GM19328 (cell line): Measurements from ENCODE around the gene MME.

Experiments used
- ATAC-seq: cut with Tn5 transposase; IDR thresholded peaks from one replicate; pipeline ENCODE4 v1.9.1; 2021; ENCODE audit warnings: mild to moderate bottlenecking, moderate library complexity; ENCODE audit not compliant: unreplicated experiment

MME gene

DNA sequence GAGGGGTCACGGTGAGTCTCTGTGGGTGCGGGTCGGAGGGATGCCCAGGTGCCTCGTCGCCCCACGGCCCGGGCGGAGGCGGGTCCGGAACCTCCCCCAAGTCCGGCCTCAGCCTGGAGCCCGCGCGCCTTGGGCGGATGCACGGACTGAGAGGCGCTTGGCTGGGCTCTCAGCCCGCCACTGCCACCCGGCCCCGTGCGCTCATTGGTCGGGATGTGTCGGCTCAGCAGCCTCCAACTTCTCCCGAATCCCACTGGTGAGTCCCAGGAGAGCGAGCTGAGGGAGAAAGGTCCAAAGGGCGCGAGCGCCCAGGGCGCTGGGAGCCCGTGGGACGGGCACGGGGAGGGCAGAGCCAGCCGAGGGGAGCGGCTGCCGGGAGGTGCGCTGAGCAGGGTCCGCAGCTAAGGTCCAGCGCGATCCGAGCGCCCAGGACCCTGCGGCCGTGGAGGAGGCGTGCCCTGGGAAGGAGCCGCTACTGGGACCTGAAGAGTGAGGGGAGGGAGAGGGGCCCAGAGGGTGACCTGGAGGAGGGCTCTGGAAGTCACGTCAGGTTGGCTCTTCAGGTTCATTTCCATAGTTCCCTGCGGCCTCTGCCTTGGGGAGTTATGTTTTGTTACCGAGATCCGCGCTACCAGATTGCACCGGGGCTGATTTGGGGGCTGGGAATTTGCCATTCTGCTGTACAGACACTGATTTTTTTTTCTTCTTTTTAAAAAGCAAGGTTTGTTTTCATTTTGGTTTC is at the start of gene MME:
Gene MME, plus strand, starts transcription at position 574 of the 742 bp plus-strand sequence. CDS start 3,849 bp downstream, outside the sequence.
- ATAC-seq: no peak

DNA sequence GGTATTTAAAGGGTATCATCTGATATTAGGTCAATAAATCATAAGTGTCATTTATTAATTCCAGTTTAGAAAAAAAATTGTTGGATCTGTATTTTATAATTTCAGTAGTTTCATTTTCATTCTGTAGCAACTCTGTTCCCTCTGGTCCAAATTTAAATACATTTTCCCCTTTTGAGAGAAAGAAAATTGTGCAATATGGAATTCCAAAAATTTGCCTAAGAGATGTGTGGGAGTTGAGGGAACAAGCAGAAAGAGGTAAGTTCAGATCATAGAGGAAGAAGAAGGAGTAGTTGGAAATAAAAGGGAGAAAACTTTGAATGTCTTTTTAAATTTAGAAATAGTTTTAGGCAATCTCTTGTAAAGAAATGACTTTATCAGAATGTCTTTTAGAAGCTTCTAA is 48.9 kb upstream of the MME start:
- ATAC-seq: no peak

DNA sequence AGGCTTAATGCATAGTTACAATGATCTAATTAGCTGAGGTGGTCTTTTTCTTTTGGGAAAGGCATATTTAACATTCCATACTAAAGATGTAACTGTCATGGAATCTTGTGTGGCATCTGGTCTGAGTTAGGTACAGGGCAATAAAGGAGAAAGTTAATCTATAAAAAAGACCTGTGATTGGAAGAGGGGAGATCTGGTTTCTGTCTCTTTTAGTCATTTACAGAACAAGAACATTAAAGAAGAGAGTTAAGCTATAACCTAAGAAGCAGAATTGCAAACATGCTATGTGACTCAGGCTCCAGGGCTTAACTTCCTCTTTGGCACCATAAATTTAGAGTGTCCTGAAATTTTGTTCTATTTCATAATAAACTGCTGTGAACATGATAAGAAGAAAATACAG is 47.2 kb upstream of the MME start:
- ATAC-seq: no peak

DNA sequence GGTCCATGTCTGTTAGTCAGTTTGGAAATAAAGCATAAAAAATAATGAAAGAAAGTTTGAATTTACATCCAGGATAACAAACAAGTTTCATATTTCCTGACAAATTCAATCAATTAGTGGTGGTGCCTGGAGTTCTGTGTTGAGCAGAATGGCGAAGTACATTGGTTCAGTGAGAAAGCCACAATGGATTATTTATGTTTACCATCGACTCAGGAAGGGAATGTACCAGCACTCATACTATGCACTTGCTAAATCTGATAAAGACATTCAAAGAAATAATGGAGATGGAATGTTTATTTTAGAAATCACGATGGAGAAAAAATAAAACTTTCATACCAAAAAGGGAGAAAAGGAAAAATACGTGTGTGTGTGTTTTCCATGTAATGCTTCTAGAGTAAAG is 45.3 kb upstream of the MME start:
- no peak for ATAC-seq

DNA sequence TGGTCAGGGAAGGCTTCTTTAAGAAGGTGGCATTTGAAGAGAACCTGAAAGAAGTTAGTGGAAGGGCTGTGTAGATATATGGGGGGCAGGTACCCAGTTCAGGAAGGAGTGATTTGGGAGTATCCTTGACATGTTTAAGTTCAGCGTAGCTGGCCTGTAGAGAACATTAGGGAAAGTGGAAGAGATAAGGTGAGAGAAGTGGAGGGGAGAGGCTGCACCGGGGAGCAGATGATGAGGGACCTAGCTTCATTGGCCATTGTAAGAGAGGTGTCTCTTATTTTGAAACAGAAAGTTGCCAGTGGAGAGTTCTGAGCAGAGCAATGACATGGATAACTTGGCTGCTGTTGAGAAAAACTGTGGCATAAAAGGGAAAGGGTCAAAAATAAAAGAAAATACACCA is 44.6 kb upstream of the MME start:
- no peak for ATAC-seq

DNA sequence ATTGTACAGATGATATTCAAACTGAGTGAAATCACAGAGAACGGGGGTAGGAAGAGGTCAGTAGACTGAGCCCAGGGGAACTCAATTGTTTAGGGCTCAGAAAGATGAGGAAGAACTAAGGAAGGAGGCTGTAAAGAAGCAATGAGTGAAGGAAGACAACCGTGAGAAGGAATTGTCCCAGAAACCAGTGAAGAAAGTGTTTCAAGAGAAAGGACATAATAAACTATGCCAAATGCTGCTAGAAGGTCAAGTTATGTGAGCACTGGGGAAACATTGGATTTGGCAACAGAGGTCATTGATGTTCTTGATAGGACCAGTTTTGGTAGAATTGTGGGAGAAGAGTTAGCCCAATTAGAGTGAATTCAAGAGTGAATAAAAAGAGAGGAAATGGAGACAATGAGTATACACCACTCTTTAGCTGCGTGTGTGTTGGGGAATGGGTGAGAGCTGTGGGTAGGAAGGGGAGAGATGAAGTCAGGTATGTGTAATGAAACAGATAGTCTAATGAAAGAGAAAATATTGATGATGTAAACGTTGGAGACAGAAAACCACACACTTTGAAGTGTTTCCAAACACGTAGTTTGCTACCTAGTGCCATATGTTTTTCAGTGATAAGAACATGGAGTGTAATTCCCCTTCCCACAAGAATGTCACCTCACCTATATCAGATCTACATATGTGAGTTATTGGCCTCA is 42.5 kb upstream of the MME start:
- ATAC-seq: no peak

DNA sequence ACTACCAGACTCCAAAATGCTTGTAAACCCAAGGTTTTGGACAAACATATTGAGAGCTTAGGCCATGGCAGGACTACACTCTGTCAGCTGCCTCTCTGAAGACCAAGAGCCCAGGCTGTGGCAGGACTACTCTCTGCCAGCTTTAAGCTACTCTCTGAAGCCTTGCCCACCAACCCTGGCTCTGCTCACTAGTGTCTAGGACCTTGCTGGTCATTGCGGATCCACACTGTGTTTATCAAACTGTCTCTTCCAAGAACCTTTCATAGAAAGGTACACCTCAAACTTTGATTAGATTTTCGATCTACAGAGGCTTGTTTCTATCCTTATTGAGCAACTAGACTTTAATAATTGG is 41.9 kb upstream of the MME start:
- ATAC-seq: no peak

DNA sequence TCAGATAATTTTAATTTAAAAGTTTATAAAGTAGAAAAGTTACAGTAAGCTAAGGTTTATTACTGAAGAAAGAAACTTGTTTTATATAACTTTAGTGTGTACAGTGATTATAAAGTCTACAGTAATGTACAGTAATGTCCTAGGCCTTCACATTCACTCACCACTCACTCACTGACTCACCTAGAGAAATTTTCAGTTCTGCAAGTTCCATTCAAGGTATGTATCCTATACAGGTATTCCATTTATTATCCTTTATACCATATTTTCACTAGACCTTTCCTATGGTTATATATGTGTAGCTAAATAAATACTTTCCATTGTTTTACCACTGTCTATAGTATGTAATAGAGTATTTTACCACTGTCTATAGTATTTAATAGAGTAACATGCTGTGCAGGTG is 33.2 kb upstream of the MME start:
- no peak for ATAC-seq

DNA sequence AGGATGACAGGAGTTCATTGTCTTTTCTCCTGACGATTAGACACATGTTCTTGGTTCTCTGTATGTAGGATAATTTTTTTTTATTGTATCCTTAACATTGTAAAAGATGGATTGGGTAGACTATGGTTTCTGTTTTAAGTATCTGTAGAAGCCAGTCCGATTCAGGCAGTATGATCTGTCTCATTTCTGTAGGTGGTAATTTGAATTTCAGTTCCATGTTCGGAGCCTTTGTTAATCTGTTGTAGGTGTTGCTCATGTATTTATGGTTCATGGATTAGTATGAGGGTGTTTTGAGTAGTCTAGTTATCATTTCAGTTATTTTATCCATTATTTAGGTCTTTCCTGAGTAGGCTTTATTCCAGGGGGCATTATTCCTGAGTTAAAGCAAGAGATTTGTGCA is 32.4 kb upstream of the MME start:
- no peak for ATAC-seq

DNA sequence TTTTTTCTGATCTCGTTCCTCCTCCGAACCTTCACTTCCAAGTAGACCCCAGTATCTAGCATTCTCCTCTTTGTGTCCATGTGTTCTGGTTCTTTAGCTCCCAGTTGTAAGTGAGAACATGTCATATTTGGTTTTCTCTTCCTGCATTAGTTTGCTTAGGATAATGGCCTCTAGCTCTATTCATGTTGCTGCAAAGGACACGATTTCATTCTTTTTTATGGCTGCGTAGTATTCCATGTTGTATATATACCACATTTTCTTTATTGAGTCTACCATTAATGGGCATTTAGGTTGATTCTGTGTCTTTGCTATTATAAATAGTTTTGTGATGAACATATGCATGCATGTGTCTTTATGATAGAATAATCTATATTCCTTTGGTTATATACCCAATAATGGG is 30.2 kb upstream of the MME start:
- ATAC-seq: no peak

DNA sequence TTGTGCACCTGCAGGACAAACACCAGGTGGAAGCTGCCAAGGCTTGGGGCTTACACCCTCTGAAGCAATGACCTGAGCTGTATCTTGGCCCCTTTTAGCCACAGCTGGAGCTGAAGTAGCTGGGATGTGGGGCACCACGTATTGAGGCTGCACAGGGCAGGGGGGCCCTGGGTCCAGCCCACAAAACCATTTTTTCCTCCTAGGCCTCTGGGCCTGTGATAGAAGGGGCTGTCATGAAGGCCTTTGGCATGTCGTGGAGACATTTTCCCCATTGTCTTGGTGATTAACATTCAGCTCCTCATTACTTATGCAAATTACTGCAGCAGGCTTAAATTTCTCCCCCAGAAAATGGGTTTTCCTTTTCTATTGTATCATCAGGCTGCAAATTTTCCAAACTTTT is 27.6 kb upstream of the MME start:
- no peak for ATAC-seq

DNA sequence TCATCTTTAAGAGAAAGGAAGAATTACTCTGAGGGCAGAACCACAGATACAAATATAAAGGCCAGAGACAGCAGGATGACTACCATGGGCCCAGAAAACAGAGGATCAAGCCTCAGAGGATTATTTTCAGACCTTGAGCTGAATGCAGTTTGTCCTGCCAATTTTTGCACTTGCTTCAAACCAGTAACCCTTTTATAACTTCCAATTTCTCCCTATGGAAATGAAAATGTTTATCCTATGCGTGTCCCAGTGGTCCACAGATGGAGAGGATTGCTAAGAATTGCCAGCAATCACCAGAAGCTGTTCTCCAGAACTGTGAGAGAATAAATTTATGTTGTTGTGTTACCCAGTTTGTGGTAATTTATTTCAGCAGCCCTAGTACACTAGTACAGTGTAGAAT is 26.4 kb upstream of the MME start:
- ATAC-seq: no peak

DNA sequence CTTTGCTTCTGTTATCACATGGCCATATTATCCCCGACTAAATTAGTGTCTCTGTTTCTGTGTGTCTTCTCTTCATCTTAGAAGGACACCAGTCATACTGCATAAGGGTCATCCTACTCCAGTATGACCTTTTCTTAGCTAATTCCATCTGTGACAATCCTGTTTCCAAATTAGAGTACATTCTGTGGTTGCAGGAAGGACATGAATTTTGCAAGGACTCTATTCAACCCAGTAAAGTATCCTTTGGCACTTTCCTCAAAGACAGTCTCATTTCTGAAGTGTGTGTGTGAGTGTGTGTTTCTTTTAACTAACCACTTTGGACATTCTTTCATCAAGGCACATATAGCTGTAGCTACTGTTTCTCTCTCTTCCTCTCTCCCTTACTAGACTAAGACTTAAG is 15.2 kb upstream of the MME start:
- ATAC-seq: no peak

DNA sequence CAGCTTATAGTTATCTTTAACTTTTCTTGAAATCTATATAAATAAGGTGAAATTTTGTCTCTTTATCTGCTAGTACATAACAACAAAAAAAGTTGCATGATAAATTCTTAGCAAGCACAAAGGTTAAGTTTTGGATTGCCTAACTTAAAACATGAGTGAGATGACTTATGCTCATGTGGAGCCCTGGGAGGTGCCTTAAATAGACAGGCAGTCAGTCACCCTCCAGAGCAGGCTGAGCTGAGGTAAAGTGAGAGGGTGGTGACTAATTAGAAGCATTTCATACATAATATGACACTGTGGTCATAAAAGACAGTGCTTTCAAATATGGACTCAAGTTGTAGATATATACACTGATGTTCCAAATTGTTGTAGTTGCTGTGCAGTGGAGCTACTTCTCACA is 14.6 kb upstream of the MME start:
- no peak for ATAC-seq

DNA sequence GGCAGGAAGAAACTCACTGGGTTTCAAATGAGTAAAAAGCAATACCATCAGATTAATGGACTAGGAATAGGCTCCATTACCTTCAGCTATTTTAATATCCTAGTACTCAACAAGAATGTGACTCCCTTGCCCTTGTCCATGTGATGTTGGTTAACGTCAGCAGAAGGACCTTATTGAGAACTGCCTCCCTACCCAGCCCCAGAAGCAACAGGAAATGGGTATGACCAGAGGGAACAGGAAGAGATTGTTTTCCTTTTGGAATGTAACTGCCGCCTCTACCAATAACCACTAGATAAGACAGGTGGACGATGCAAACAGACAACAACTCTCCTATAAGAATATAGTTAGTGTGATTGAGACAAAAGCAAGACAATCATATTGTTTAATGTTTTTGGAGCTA is 10.4 kb upstream of the MME start:
- ATAC-seq: no peak

DNA sequence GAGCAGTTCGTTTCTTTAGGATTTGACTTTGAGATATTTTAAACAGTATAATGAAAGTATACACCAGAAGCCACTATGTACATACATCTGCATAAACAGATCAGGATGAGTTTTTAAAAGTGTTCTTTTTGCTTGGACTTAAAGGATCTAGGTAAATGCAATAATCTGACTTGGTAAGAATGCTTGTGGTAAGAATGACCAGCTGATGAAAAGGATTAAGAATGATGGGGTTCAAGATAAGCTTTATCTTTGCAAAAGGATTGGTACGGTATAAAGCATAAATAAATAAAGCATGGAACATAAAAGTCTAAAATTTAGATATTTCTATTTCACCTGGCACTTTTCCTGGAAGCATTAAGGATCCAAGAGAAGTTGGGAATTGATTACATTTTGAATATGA is 9.8 kb upstream of the MME start:
- no peak for ATAC-seq

DNA sequence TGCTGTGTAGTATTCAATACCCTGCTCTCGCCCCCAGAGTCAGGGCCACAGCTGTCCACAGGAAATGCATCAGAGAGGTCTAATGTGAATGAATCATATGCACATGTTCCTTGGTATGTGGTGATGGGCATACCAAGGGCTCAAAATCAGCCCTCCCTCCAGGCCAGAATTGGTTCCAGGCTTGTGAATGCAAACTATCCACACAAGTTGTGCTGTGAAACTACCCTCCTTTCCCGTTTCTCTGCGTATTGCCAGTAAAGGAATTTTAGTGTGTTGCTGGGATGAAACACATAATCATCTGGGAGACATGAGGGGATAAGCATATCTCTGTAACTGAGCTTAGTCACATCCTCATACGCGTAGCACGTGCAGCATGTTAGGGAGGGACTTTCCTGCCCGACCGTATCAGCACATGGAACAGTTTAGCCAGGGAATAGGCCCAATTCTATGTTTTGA is 9.2 kb upstream of the MME start:
- no peak for ATAC-seq

DNA sequence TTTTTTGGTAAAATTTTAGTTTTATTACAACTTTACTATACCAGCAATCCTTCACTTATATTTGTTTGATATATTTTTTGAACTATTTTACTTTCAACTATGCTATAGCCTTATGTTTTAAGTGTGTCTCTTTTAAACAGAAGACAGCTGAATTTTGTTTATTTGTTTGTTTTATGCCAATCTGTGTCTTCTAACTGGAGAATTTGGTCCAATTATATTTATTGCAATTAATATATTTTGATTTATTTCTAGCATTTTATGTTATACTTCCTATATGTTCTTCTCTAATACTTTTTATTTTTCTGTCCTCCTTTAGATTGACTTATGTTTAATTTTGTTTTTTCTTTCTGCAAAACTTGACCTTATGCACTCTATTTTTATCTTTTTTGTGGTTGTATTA is 4.9 kb upstream of the MME start:
- no peak for ATAC-seq

DNA sequence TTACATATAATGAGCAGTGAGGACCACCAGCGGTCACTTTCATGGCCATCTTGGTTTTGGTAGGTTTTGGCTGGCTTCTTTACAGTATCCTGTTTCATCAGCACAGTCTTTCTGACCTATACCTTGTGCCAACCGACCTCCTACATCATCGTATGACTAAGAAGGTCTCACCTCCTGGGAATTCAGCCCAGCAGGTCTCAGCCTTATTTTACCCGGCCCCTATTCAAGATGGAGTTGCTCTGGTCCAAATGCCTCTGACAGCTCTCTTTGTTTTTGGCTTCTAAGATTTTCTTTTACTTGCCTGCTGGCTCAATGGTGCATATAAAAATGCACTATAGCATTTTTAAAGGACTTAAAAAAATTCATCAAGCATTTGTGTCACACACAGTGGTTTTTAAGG is 3.2 kb upstream of the MME start:
- ATAC-seq: no peak

DNA sequence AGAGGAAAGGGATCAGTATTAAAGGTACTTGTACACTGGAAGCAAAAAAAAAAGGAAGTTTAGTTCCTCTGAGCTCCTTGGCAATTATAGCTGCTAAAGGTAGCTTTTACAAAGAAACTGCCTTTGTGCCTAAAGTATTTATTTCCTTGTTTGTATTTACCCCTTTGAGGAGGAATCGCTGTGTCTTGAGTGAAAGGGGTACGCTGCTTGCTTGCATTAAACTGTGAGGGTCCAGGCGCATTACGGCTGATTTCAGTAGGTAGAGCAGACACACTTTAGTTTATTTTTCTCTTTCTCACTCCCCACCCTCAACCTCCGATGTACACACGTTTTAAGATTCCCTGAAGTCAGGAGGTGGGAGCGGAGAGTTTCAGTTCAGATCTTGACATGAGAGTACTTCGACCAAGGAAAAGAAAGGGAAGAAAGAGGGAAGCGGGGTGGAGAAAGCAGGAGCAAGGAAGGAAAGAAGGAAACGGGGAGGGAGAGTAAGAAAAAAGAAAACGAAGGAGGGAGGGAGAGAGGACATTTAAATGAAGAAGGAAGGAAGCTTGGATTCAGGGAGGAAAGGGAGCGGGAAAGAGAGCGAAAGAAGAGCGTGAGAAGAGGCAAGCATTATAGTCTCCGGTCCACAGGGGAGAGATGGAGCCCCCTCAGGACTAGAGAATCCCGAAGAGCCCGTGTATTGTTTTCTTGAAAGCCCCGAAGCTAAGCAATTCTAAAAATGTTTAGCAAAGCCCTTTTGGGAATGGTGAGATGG is 1.2 kb upstream of the MME start:
- no peak for ATAC-seq

DNA sequence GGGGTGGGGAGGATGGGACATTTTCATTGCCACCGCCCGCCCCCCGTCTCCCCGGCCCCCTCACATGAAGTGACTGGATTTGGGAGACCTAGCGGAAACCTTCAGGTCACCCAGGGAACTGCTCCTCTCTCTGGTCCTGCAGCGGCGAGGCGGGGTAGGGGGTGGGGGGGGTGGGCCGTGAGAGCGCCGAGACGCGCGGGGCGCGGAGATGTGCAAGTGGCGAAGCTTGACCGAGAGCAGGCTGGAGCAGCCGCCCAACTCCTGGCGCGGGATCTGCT is 712 bp upstream of the MME start:
- ATAC-seq: no peak

DNA sequence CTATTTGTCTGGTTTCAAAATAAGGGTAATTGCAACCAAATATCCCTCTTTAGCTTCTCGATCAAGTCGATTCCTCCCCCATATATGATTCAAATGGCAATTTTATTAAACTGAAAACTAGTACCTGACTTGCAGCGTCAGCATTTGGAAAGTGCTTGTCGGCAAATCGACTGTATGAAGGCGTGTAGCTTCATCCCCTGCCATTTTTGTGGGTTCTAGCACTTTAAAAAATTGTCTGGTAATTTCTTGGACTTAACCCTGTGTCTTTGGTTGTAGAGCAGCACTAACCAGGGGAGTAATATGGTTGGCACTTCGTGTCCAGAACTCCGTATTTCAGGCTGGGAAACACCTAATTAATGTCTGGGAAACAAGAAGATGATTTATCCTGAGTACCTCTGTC is 573 bp downstream of the MME start:
- no peak for ATAC-seq
